ENCODE data around the gene UTP25.

DNA sequence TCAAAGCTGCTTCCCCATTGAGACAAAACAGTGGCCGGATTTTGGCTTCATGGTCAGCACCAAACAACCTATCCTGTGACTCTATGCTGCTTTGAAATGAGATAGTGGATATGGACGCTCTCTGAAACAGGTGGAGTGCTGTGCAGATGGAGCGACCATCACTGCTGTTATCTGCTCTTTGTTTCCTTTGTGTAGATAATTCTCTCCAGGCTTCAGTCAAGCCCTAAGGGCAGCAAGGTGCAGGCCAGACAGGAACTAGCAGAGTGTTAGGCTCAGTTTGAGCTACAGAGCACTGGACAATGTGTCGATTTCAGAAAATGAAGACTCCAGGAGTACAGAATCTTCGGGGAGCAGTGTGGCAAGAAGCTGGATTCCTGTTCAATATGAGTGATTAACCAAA, 17.0 kb upstream of the UTP25 start:
- TF ChIP-seq EZH2 (IDR thresholded peaks at IDR 0.05; ENCODE audit: insufficient read depth, poor library complexity, severe bottlenecking) (no peak), EZH2phosphoT487 (IDR thresholded peaks at IDR 0.05; ENCODE audit: insufficient read depth, low read depth) (no peak)
